ENCODE data around the gene GLMP.

- no peak for TF ChIP-seq CTCF (IDR thresholded peaks at IDR 0.05)
- TF ChIP-seq EP300 (IDR thresholded peaks at IDR 0.05), result no peak
- TF ChIP-seq REST (IDR thresholded peaks at IDR 0.05), result no peak
- no peak for TF ChIP-seq ELK1 (IDR thresholded peaks at IDR 0.05; ENCODE audit: low read depth, low read length)
- no peak for TF ChIP-seq POLR2A (IDR thresholded peaks at IDR 0.05; ENCODE audit: low read length)
- TF ChIP-seq RCOR1 (IDR thresholded peaks at IDR 0.05; ENCODE audit: low read depth, low read length), result no peak
- no peak for TF ChIP-seq CEBPB (IDR thresholded peaks at IDR 0.05)
Measured at GRCh38 chr1:156298852-156299357, 3.4 kb upstream of the GLMP start, which contains the start of gene VHLL.
